ENCODE results near the gene TPSB2.
"Not testable (repeated sequence)": the region's sequence is repeated elsewhere in the genome, so short reads cannot be mapped to it uniquely, and the experiment has no call there.

The TPSB2 gene

GRCh38 chr16:1256874-1257322 lies 26.9 kb upstream of the TPSB2 start:
- Histone ChIP-seq H3K36me3 (ENCODE audit: control insufficient read depth in 2 of 2, insufficient read depth in 1 of 2, low read length in 2 of 2) (no peaks in the 10 kb centered on the region), H3K9me3 (ENCODE audit: control insufficient read depth, insufficient read depth, low read depth, low read length) (no peaks in the 10 kb centered on the region), H3K4me3 (ENCODE audit: low read depth, low read length) (no peak overlapping the region), H3K27ac (ENCODE audit: extremely low read depth, low read depth, low read length) (no peak overlapping the region), H3K4me1 (ENCODE audit: control insufficient read depth, insufficient read depth, low read length) (no peaks in the 10 kb centered on the region)
- CTCF ChIA-PET, result no interaction called here
- POLR2A ChIA-PET, result no interaction called here
- TF ChIP-seq, protein P1, sequence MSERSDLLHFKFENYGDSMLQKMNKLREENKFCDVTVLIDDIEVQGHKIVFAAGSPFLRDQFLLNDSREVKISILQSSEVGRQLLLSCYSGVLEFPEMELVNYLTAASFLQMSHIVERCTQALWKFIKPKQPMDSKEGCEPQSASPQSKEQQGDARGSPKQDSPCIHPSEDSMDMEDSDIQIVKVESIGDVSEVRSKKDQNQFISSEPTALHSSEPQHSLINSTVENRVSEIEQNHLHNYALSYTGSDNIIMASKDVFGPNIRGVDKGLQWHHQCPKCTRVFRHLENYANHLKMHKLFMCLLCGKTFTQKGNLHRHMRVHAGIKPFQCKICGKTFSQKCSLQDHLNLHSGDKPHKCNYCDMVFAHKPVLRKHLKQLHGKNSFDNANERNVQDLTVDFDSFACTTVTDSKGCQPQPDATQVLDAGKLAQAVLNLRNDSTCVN (tag by site-specific recombination; optimal IDR thresholded peaks at IDR 0.05), result no peak
- TF ChIP-seq ZNF555 (tag by site-specific recombination; conservative IDR thresholded peaks at IDR 0.05) (no peak), PRDM2 (tag by site-specific recombination; IDR thresholded peaks at IDR 0.05; ENCODE audit: borderline replicate concordance) (no peak), ZNF335 (tag by site-specific recombination; conservative IDR thresholded peaks at IDR 0.05) (no peak), ZNF221 (tag by site-specific recombination; IDR thresholded peaks at IDR 0.05; ENCODE audit: borderline replicate concordance) (no peak)
- TF ChIP-seq, protein P2, sequence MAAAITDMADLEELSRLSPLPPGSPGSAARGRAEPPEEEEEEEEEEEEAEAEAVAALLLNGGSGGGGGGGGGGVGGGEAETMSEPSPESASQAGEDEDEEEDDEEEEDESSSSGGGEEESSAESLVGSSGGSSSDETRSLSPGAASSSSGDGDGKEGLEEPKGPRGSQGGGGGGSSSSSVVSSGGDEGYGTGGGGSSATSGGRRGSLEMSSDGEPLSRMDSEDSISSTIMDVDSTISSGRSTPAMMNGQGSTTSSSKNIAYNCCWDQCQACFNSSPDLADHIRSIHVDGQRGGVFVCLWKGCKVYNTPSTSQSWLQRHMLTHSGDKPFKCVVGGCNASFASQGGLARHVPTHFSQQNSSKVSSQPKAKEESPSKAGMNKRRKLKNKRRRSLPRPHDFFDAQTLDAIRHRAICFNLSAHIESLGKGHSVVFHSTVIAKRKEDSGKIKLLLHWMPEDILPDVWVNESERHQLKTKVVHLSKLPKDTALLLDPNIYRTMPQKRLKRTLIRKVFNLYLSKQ (tag by site-specific recombination; IDR thresholded peaks at IDR 0.05; ENCODE audit: borderline replicate concordance), result no peak
- TF ChIP-seq, protein P3, sequence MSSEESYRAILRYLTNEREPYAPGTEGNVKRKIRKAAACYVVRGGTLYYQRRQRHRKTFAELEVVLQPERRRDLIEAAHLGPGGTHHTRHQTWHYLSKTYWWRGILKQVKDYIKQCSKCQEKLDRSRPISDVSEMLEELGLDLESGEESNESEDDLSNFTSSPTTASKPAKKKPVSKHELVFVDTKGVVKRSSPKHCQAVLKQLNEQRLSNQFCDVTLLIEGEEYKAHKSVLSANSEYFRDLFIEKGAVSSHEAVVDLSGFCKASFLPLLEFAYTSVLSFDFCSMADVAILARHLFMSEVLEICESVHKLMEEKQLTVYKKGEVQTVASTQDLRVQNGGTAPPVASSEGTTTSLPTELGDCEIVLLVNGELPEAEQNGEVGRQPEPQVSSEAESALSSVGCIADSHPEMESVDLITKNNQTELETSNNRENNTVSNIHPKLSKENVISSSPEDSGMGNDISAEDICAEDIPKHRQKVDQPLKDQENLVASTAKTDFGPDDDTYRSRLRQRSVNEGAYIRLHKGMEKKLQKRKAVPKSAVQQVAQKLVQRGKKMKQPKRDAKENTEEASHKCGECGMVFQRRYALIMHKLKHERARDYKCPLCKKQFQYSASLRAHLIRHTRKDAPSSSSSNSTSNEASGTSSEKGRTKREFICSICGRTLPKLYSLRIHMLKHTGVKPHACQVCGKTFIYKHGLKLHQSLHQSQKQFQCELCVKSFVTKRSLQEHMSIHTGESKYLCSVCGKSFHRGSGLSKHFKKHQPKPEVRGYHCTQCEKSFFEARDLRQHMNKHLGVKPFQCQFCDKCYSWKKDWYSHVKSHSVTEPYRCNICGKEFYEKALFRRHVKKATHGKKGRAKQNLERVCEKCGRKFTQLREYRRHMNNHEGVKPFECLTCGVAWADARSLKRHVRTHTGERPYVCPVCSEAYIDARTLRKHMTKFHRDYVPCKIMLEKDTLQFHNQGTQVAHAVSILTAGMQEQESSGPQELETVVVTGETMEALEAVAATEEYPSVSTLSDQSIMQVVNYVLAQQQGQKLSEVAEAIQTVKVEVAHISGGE (tag by site-specific recombination; conservative IDR thresholded peaks at IDR 0.05; ENCODE audit: low read depth), result no peak

- H3K9me3 ChIP-seq (ENCODE audit: control insufficient read depth, insufficient read depth, low read depth, low read length); H3K4me3 ChIP-seq (ENCODE audit: low read depth, low read length); H3K36me3 ChIP-seq (ENCODE audit: control insufficient read depth in 2 of 2, insufficient read depth in 1 of 2, low read length in 2 of 2); POLR2A ChIA-PET; H3K27ac ChIP-seq (ENCODE audit: extremely low read depth, low read depth, low read length); CTCF ChIA-PET; H3K4me1 ChIP-seq (ENCODE audit: control insufficient read depth, insufficient read depth, low read length): not testable (repeated sequence)
Measured at GRCh38 chr16:1256296-1256873, 26.4 kb upstream of the TPSB2 start.
